Measurements from ENCODE around the gene NEXN. TPM values are rescaled to one million over a fixed set of nuclear protein-coding genes. Genes with fewer than 3 reads are reported as not detected.

Gene NEXN
- total RNA-seq, 2 donors from 2014 or later, result 13.2 to 14.1 TPM

DNA sequence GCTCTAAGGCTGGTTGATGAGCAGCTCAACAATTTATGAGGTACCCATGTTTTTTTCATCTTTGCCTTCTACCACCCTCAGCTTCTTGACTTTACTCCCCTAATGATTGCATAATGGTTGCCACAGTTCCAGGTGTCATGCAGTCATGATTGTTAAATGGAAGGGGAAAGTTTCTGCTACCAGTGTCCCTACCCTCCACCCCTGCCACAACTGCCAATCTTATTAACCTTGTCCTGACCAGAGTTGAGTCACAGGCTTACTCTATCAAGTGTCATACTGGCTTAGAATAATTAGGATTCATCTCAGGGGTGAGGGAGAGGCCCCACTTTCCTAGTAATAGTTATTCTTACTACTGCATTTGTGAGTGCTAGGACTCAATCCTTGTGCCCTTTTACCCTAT lies 98.4 kb downstream of the NEXN start:
- H3K36me3 ChIP-seq, result no peaks in the 10 kb centered on the region
- H3K27ac ChIP-seq, result no peak overlapping the region
- no peaks in the 10 kb centered on the region for H3K4me1 ChIP-seq (replicated peaks)
- no peak overlapping the region for H3K4me3 ChIP-seq
- intact Hi-C loops (cut with DNase I), result no loop called here
- DNase-seq (ENCODE audit: low spot score), result no peak
- TF ChIP-seq, protein P1, sequence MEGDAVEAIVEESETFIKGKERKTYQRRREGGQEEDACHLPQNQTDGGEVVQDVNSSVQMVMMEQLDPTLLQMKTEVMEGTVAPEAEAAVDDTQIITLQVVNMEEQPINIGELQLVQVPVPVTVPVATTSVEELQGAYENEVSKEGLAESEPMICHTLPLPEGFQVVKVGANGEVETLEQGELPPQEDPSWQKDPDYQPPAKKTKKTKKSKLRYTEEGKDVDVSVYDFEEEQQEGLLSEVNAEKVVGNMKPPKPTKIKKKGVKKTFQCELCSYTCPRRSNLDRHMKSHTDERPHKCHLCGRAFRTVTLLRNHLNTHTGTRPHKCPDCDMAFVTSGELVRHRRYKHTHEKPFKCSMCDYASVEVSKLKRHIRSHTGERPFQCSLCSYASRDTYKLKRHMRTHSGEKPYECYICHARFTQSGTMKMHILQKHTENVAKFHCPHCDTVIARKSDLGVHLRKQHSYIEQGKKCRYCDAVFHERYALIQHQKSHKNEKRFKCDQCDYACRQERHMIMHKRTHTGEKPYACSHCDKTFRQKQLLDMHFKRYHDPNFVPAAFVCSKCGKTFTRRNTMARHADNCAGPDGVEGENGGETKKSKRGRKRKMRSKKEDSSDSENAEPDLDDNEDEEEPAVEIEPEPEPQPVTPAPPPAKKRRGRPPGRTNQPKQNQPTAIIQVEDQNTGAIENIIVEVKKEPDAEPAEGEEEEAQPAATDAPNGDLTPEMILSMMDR (IDR thresholded peaks at IDR 0.05), result no peak
- TF ChIP-seq POLR2AphosphoS5 (IDR thresholded peaks at IDR 0.05) (no peak), POLR2A (IDR thresholded peaks at IDR 0.05) (no peak)
- H3K27me3 ChIP-seq (replicated peaks; ENCODE audit: insufficient read depth), result no peaks in the 10 kb centered on the region
- H3K9me3 ChIP-seq, result no peaks in the 10 kb centered on the region

DNA sequence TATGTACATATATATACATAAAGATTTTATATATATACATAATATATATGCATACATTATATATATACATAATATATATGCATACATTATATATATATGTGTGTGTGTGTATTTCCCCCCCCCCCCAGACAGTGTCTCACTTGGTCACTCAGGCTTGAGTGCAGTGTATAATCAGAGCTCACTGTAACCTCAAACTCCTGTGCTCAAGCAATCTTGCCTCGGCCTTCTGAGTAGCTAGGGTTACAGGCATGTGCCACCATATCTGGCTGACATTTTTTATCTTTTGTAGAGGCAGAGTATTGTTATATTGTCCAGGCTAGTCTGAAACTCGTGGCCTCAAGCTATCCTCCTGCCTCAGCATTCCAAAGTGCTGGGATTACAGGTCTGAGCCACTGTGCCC lies 99.5 kb downstream of the NEXN start:
- Histone ChIP-seq H3K36me3 (no peaks in the 10 kb centered on the region), H3K27ac (no peak overlapping the region), H3K27me3 (replicated peaks; ENCODE audit: insufficient read depth) (no peaks in the 10 kb centered on the region), H3K9me3 (no peaks in the 10 kb centered on the region), H3K4me1 (replicated peaks) (no peaks in the 10 kb centered on the region), H3K4me3 (no peak overlapping the region)
- intact Hi-C loops (cut with DNase I), result no loop called here
- WGBS, result 95% methylated on average over 2 of the region's 2 CpGs
- no peak for DNase-seq (ENCODE audit: low spot score)
- no peak for TF ChIP-seq POLR2AphosphoS5 (IDR thresholded peaks at IDR 0.05)
- no peak for TF ChIP-seq POLR2A (IDR thresholded peaks at IDR 0.05)
- TF ChIP-seq, protein P1 (IDR thresholded peaks at IDR 0.05), result no peak

DNA sequence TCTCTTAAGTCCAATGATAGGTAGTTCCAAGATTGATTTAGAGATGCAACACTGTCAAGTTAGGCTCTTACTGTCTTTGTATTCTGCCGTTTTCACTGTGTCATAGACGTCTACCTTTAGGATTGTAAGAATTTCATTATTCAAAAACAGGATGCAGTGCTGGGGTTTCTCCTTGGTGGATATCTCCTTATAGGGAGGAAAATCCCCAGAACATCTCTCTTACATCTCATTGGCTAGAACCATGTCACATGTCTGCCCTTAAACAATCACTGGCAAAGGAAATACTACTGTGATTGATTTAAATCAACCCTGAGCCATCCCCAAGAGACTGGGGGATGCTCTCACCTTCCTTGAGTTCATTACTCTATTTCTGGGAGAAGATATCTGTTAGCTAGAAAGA lies 101.3 kb downstream of the NEXN start:
- Histone ChIP-seq H3K4me1 (replicated peaks) (no peaks in the 10 kb centered on the region), H3K27me3 (replicated peaks; ENCODE audit: insufficient read depth) (no peaks in the 10 kb centered on the region), H3K27ac (no peak overlapping the region), H3K4me3 (no peak overlapping the region), H3K9me3 (no peaks in the 10 kb centered on the region), H3K36me3 (no peaks in the 10 kb centered on the region)
- TF ChIP-seq POLR2A (IDR thresholded peaks at IDR 0.05) (no peak), POLR2AphosphoS5 (IDR thresholded peaks at IDR 0.05) (no peak)
- TF ChIP-seq, protein P1 (IDR thresholded peaks at IDR 0.05), result no peak
- DNase-seq (ENCODE audit: low spot score), result no peak
- WGBS, result 100% methylated on average over 2 of the region's 2 CpGs
- intact Hi-C loops (cut with DNase I), result no loop called here

DNA sequence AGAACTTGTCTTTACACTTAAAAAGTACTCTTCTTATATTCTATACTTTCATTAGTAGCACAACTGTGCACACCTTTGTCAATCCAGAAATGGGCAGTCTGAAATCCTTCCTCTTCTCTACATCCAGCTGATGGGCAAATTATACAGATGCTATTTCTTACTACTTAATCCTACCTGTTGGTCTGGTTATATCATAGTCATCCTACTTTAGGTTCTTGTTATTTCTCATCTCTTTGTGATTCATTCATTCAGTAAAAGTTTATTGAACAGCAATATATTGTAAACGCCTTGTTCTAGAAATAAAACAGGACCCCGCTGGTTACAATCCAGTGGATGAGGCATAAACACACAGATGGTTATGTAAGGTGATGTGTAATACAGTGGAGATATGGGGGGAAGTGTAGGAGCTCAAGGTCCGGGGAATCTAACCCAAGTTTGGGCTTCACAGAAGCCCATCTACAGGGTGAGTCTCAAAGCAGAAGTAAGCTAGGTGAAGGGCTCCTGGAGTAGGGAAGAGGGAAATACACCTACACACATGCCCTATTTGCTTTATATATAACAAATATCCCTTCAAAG lies 102.3 kb downstream of the NEXN start:
- intact Hi-C loops (cut with DNase I), result no loop called here
- Histone ChIP-seq H3K4me1 (replicated peaks) (no peaks in the 10 kb centered on the region), H3K27me3 (replicated peaks; ENCODE audit: insufficient read depth) (no peaks in the 10 kb centered on the region), H3K9me3 (no peaks in the 10 kb centered on the region), H3K36me3 (no peaks in the 10 kb centered on the region), H3K27ac (no peak overlapping the region), H3K4me3 (no peak overlapping the region)
- no peak for DNase-seq (ENCODE audit: low spot score)
- 97% methylated on average over 3 of the region's 3 CpGs for WGBS
- TF ChIP-seq POLR2A (IDR thresholded peaks at IDR 0.05), result no peak
- TF ChIP-seq, protein P1 (IDR thresholded peaks at IDR 0.05), result no peak
- no peak for TF ChIP-seq POLR2AphosphoS5 (IDR thresholded peaks at IDR 0.05)

DNA sequence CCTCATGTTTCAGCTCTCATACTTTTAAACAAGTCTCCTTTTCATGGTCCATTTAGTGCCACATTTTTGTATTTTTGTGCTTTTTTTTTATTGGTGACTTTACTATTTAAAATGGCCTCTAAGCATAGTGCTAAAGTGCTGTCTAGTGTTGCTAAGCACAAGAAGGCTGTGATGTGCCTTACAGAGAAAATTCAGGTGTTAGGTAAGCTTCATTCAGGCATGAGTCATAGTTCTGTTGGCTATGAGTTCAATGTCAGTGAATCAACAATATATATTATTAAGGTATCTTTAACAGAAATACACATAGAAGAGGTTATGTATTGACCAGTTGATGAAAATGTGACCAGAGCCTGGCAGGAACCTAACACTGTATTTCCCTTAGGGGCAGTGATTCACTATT lies 103.2 kb downstream of the NEXN start:
- no peak for TF ChIP-seq POLR2AphosphoS5 (IDR thresholded peaks at IDR 0.05)
- TF ChIP-seq POLR2A (IDR thresholded peaks at IDR 0.05), result no peak
- TF ChIP-seq, protein P1 (IDR thresholded peaks at IDR 0.05), result no peak
- Histone ChIP-seq H3K36me3 (no peaks in the 10 kb centered on the region), H3K9me3 (no peaks in the 10 kb centered on the region), H3K4me3 (no peak overlapping the region), H3K4me1 (replicated peaks) (no peaks in the 10 kb centered on the region), H3K27ac (no peak overlapping the region), H3K27me3 (replicated peaks; ENCODE audit: insufficient read depth) (no peaks in the 10 kb centered on the region)
- no peak for DNase-seq (ENCODE audit: low spot score)
- intact Hi-C loops (cut with DNase I), result no loop called here

Data from prostate gland (tissue), 2 donors.